Measurements from ENCODE around the gene RNF223.

DNA sequence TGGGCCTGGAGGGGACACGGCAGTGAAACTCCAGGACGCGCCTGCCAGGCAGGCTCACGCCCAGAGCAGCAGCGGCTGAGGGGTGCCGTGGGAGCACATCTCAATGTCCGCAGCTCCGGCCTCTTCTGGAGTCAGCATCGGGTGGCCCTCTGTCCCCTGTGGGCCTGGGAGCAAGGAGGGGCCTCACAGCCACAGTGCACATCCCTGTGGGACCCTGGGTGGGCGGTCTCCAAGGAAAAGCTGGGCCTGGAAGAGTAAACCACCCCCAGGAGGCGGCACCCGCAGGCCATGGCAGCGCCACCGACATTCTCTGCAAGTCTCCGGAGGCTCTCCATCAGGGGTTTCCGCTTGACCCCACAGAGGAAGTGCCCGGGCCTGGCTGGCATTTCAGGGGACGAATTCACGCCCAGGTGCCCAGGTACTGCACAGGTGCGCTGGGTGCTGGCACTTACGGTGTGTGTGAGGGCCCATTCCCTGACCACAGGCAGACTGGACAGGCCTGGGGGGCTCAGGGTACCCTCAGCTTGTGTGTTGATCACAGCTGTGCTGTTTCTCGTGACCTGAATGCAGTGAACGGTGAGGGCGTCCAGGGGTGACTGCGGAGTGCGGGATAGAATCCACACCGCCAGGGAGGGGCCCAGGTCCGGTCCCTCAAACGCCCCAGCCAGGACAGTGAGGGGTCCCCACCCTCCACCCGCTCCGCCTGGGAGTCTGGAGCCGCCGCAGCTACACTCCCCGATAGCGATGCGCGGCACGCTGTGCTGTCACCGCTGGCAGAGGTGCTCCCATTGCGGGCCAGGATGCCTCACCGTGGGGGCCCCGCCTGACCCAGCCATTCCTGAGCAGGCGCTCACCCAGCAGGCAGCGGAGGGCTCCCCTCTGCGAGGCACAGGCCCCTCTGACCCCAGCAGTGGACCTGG, 16.6 kb upstream of the RNF223 start:
- TF ChIP-seq CTCF (IDR thresholded peaks at IDR 0.05; ENCODE audit: low read depth, low read length): no peak
- no peak for TF ChIP-seq EZH2phosphoT487 (IDR thresholded peaks at IDR 0.05; ENCODE audit: low read depth)

All from OCI-LY3 (cell line).